Fibroblast of mammary gland (primary cell): Measurements from ENCODE around the gene OGDH.

Experiments
- DNase-seq: peaks from one replicate; pipeline ENCODE4 v3.0.0-alpha.2; 2010; ENCODE audit warnings: low read depth
- H3K4me3 ChIP-seq: 2 replicates; pipeline ENCODE4 v1.5.1; 2011; ENCODE audit warnings: low read depth, mild to moderate bottlenecking, low read length, moderate library complexity; ENCODE audit not compliant: control insufficient read depth
- CTCF ChIP-seq: conservative IDR thresholded peaks from 2 replicates; pipeline ENCODE4 v1.5.1; 2011; ENCODE audit warnings: low read depth, low read length, inconsistent platforms; ENCODE audit not compliant: control insufficient read depth, insufficient read depth

Gene OGDH

GRCh38 chr7:44646921-44647636 is 40.7 kb downstream of the OGDH start:
- H3K4me3 ChIP-seq: no peak overlapping the region
- no peak for TF ChIP-seq CTCF
- DNase-seq: no peak

- TF ChIP-seq CTCF: no peak
- H3K4me3 ChIP-seq: no peak overlapping the region
- no peak for DNase-seq
Observed at GRCh38 chr7:44647981-44648714, 41.7 kb downstream of the OGDH start.

- TF ChIP-seq CTCF: no peak
- no peak for DNase-seq
- no peak overlapping the region for H3K4me3 ChIP-seq
Observed at GRCh38 chr7:44650242-44650641, 43.8 kb downstream of the OGDH start.

GRCh38 chr7:44650772-44651171 is 44.3 kb downstream of the OGDH start:
- no peak overlapping the region for H3K4me3 ChIP-seq
- TF ChIP-seq CTCF: no peak
- no peak for DNase-seq

GRCh38 chr7:44652535-44652934 is 46.1 kb downstream of the OGDH start:
- no peak overlapping the region for H3K4me3 ChIP-seq
- no peak for DNase-seq
- no peak for TF ChIP-seq CTCF

GRCh38 chr7:44654255-44654796 is 47.9 kb downstream of the OGDH start:
- DNase-seq: no peak
- TF ChIP-seq CTCF: no peak

More at GRCh38 chr7:44654255-44654796, 47.9 kb downstream of the OGDH start:
- H3K4me3 ChIP-seq: no peak overlapping the region
